Glutamatergic neuron (in vitro differentiated cells): Measurements from ENCODE around the gene C19orf85. TPM values are rescaled to one million over a fixed set of nuclear protein-coding genes. Genes with fewer than 3 reads are reported as not detected.

ENCODE experiments used
- DNase-seq: peaks from one replicate; pipeline ENCODE4 v3.0.0; 2022
- H3K27ac Mint-ChIP-seq: one replicate; pipeline ENCODE4 v1.8.0; 2020; ENCODE audit warnings: mild to moderate bottlenecking, mixed read lengths, inconsistent platforms; ENCODE audit not compliant: unreplicated experiment
- H3K27me3 Mint-ChIP-seq: one replicate; pipeline ENCODE4 v1.8.0; 2020; ENCODE audit warnings: mild to moderate bottlenecking, moderate library complexity, mixed read lengths, inconsistent platforms; ENCODE audit not compliant: unreplicated experiment
- H3K36me3 Mint-ChIP-seq: one replicate; pipeline ENCODE4 v1.8.0; 2020; ENCODE audit warnings: mild to moderate bottlenecking, mixed read lengths, inconsistent platforms; ENCODE audit not compliant: unreplicated experiment
- H3K4me1 Mint-ChIP-seq: one replicate; pipeline ENCODE4 v1.8.0; 2020; ENCODE audit warnings: mild to moderate bottlenecking, low read depth, mixed read lengths, inconsistent platforms; ENCODE audit not compliant: unreplicated experiment
- H3K4me3 Mint-ChIP-seq: one replicate; pipeline ENCODE4 v1.8.0; 2020; ENCODE audit warnings: mild to moderate bottlenecking, mixed read lengths, inconsistent platforms; ENCODE audit not compliant: unreplicated experiment
- H3K9me3 Mint-ChIP-seq: one replicate; pipeline ENCODE4 v1.8.0; 2020; ENCODE audit warnings: mild to moderate bottlenecking, moderate library complexity, mixed read lengths, inconsistent platforms; ENCODE audit not compliant: unreplicated experiment
- total RNA-seq: library from RNA; stranded (reverse); fragmentation: NEBNext Ultra II Directional; extraction: Animal tissue kit (Norgen Biotek cat#: 25700); gene quantifications from one replicate; pipeline ENCODE4 v1.2.1, GENCODE V29; 2021; ENCODE audit not compliant: unreplicated experiment
- TF ChIP-seq, protein P1 (sequence below): fragments of 200-600 bp; sonication (generic); IDR thresholded peaks from one replicate; pipeline ENCODE4 v1.5.0; 2021; ENCODE audit not compliant: partially characterized antibody, unreplicated experiment

Gene C19orf85
- total RNA-seq, 1 donor from 2014 or later, result not detected

GRCh38 chr19:55461259-55461973, 3.1 kb downstream of the C19orf85 start, which contains the start of gene ISOC2:
Gene ISOC2 (minus strand): TSS chr19:55461642. CDS start chr19:55456486, 5,156 bp downstream.
- Mint-ChIP-seq H3K4me1 (peaks cover 15% of the 10 kb centered on the region), H3K27me3 (peaks cover 7% of the 10 kb centered on the region), H3K36me3 (no peaks in the 10 kb centered on the region), H3K4me3 (peak within 1 kb of the TSS; percentile 81), H3K9me3 (peaks cover 11% of the 10 kb centered on the region), H3K27ac (peak within 1 kb of the TSS; percentile 52)
- TF ChIP-seq, protein P1, sequence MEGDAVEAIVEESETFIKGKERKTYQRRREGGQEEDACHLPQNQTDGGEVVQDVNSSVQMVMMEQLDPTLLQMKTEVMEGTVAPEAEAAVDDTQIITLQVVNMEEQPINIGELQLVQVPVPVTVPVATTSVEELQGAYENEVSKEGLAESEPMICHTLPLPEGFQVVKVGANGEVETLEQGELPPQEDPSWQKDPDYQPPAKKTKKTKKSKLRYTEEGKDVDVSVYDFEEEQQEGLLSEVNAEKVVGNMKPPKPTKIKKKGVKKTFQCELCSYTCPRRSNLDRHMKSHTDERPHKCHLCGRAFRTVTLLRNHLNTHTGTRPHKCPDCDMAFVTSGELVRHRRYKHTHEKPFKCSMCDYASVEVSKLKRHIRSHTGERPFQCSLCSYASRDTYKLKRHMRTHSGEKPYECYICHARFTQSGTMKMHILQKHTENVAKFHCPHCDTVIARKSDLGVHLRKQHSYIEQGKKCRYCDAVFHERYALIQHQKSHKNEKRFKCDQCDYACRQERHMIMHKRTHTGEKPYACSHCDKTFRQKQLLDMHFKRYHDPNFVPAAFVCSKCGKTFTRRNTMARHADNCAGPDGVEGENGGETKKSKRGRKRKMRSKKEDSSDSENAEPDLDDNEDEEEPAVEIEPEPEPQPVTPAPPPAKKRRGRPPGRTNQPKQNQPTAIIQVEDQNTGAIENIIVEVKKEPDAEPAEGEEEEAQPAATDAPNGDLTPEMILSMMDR, result peak; percentile 12
- DNase-seq, result peak; percentile 100

DNA sequence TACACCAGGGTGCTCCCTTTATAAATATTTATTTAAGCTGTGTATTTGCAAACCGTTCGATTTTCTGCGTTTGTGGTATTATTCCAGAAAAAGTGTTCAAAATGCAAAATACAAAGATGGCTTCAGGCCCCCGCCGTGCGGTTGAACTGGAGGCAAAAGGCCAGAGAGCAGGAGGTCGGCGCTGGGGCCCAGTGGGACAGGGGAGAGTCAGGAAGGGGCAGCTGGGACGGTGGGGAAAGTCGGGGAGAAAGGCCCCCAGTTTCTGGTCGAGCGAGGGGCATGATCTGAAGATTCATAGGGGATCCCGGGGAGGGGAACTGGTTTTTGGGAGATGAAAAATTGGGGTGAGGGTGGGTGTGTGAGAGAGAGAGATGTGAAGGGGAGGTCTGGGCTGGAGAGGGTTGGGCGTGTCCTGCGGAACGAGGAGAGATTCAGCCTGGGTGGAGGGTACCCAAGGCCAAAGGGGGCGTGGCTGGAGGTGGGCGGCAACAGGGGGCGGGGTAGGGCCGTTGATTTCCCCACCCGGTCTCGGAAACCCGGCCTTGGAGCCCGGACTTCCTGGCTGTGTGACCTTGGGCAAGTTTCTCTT, 3.8 kb downstream of the C19orf85 start:
- H3K4me3 Mint-ChIP-seq, result peak overlapping the region; percentile 81
- peaks cover 15% of the 10 kb centered on the region for H3K4me1 Mint-ChIP-seq

DNA sequence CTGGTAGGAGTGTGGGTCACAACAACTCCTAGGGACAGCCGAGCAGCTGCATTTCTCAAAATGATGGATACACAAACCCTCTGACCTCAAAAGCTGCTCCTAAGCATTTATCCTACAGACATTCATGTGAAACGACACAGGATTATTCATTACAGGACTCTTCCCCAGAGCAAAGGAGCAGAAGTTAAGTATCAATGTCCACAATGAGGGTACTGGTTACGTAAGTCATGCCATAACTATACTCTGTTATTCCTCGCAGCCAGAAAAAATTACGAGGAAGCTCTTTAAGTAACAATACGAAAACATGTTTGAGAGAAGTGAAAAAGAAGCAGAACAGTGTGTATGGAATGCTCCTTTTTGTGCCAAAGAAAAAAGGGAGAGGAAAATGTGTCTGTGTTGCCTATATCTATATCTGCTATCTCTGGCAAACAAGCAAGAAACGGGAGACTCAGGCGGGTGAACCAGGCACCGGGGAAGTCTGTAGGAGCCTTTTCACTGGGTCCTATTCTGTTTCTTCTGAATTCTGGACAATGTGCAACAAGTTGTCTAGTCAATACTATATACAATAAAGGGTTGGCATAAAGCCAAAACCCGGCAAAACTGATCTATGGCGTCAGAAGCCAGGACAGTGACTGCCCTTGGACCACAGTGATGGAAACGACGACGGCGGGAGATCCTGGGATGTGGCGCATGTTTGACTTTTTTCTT, 4.4 kb downstream of the C19orf85 start:
- no peak for DNase-seq
- Mint-ChIP-seq H3K9me3 (peaks cover 7% of the 10 kb centered on the region), H3K4me1 (peaks cover 15% of the 10 kb centered on the region), H3K36me3 (no peaks in the 10 kb centered on the region), H3K4me3 (peak overlapping the region; percentile 81), H3K27me3 (peaks cover 6% of the 10 kb centered on the region), H3K27ac (peak overlapping the region; percentile 52)
- TF ChIP-seq, protein P1, result no peak

More for the DNA sequence above, 3.8 kb downstream of the C19orf85 start:
- H3K9me3 Mint-ChIP-seq, result peaks cover 8% of the 10 kb centered on the region
- H3K27ac Mint-ChIP-seq, result peak overlapping the region; percentile 52
- DNase-seq, result peak; percentile 77
- H3K27me3 Mint-ChIP-seq, result peaks cover 6% of the 10 kb centered on the region
- H3K36me3 Mint-ChIP-seq, result no peaks in the 10 kb centered on the region
- TF ChIP-seq, protein P1, result no peak

- Mint-ChIP-seq H3K4me1 (peaks cover 18% of the 10 kb centered on the region), H3K27ac (no peak overlapping the region), H3K9me3 (peaks cover 7% of the 10 kb centered on the region), H3K36me3 (no peaks in the 10 kb centered on the region), H3K27me3 (peaks cover 6% of the 10 kb centered on the region), H3K4me3 (no peak overlapping the region)
- TF ChIP-seq, protein P1, result no peak
- DNase-seq, result no peak
These were observed 5.0 kb downstream of the C19orf85 start for GRCh38 chr19:55459551-55459949.
